OCI-M2 (cell line): ENCODE measurements around the gene GPR6.
A peak's percentile ranks its signal among the peaks of the same experiment; 100 is the strongest.

Experiments
- DNase-seq: peaks from one replicate; lab custom pipeline; 2025; ENCODE audit not compliant: unreplicated experiment; lab: John Stamatoyannopoulos, UW

GPR6 gene, protein sequence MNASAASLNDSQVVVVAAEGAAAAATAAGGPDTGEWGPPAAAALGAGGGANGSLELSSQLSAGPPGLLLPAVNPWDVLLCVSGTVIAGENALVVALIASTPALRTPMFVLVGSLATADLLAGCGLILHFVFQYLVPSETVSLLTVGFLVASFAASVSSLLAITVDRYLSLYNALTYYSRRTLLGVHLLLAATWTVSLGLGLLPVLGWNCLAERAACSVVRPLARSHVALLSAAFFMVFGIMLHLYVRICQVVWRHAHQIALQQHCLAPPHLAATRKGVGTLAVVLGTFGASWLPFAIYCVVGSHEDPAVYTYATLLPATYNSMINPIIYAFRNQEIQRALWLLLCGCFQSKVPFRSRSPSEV

DNA sequence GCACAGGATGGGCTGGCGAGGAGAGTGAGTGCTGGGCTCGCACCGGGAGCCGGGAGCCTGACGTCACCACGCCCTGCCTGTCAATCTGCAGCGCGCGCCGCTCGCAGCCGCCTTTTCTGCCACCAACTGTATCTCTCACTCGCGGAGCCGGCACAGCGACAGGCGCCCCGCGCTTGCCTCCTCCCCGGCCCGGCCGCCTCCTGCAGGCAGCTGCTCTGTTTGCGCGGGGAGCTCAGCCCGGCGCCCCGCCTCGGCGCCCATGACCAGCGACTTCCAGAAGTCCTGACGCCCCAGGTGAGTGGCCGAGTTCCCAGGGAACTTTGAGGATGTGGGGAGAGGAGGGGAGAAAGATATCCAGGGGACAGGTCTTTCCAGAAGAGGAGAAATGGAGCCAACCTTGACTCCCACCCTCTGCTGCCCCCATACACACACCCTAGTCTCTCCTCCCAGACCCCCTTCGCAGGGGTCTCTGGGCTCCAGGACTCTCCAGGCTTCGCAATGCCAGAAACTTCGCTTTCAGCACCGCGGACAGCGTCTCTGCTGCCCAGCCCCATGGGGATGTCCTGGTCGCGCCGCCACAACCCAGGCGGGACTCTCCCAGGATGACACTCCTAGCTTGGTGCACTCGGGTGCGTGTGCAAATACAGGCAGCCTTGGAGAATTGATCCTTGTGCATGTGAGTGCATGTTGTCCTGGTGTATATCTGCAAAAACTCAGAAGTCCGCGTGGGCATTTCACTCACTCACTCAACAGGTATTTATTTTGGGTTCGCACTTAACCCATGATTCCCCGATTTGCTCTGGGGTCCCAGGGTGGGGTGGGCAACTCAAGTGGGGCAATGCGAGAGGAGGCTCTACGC is at the start of gene GPR6:
Gene GPR6, plus strand, starts transcription at position 138 of the 859 bp plus-strand sequence. CDS start 802 bp downstream, outside the sequence.
- peak; percentile 68 for DNase-seq

DNA sequence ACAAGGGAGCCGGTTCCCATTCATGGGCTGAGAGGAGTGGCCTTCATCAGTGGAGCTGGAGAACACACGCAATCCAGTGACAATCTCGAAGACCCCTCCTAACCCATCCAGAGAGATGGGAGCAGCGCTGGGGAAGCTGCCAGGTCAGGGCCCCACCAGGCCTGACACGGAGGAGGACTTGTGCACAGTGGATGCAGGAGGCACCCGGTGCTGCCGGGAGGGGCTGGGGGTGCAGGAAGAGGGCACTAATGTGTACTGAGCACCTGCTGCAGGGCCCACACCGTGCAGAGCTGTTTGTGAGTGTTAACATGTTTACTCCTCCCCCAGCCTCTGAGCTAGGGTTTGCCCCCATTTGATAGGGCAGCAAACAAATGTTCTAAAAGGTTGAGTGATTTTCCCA is 43.8 kb upstream of the GPR6 start:
- DNase-seq = no peak

DNA sequence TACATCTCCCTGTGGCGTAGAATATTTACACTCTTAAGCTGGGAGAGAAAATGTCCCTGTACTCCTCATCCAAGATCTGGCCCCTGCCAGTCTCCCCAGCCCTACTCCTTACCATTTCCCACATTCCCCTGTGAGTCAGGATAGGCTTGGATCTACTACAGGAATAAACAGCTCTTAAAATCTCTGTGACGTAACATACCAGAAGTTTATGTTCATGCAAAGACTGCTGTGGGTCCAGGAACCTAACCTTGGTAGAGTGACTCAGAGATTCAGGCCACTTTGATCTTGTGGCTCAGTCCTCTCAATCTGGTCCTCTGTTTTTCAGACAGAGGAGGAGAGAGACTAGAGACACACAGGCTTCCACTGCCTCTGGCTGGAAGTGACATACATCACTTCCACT is 38.5 kb upstream of the GPR6 start:
- DNase-seq = no peak

DNA sequence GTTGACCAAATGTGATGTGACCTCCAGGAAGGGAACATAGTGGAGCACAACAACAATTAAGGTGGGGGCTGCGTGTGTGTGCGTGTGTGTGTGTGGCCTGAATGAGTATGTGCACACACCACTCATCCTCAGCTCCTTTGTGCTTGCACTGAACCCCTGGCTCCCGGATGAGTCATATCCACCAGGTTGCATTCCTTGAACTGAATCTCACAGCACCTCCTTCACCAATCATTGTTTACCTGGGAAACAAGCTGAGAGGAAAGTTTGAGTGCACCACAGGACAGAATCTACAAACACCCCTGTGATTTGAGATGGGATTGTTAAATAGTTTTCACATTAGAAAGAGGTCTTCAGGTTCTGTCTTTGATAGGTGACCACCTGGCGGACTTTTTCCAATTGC is 33.7 kb upstream of the GPR6 start:
- DNase-seq = no peak

DNA sequence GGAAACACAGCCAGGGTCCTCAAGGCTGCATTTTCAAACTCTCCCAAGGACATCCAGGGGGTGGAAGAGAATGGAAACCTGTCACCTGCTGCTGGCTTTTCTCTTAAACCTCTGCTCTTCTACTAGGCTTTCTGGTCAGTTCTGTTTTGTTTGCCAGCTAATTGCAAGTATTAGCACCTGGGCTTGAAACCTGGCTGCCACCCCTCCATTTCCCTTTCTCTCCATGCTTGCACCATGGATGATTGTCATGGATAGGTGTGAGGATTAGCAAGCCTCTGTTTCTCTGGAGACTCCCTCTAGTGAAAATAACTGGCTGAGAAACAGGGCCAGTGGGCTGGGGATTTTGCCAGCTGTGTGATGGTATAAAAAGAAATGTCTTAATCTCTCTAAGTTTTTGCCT is 33.0 kb upstream of the GPR6 start:
- no peak for DNase-seq

DNA sequence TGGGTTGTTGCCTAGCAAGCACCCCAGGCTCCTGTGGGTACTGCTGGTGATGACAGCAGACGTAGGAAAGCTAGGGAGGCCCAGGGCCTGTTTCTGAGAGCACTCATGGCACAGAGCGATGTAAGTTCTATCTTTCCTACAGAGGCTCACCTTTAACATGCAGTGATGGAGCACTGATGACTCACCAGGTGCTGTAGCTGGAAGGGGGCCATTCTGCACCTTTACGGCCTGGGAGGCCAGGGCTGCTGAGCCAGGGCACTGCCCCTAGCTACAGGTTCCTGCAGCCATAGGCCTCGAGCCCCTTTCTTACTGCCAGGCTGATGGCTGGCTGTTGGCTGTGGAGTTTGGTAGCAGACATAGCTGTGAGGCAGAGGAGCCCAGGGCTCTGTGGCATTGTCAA is 31.1 kb upstream of the GPR6 start:
- no peak for DNase-seq

DNA sequence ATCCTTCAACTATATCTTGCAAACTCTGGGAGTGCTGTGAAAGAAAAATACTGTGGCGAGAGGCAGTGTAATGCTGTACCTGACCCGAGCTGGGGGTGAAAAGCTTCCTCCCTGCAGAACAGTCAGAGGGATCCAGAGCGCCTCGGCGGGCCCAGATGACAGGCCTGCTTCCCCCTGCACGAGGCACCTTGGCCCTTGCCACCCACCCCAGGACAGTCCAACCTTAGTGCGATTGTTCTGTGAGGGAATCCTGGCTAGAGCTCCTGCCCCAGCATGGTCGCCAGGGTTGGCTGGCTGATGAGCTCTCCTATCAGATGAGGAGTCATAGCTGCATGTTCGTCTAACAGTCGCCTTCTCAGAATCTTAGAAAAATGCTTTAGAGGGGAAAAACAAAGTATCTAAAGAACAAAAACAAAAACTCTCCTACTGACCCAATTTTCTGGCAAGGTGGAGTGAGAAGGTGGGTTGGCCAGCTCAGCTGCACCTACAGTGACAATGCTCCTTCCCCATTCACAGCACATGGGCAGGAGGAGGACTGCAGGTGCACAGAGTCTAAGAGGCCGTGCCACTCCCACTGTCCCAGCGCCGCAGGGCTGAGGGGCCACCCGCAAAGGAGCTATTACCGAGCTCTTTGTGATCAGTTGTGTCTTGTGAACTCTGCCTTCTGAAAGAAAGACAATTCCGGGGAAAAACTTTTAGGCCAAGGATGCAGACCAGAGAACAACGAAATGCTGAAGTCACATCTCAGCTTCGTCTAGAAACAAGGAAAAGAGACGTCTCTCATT is 28.6 kb upstream of the GPR6 start:
- no peak for DNase-seq

DNA sequence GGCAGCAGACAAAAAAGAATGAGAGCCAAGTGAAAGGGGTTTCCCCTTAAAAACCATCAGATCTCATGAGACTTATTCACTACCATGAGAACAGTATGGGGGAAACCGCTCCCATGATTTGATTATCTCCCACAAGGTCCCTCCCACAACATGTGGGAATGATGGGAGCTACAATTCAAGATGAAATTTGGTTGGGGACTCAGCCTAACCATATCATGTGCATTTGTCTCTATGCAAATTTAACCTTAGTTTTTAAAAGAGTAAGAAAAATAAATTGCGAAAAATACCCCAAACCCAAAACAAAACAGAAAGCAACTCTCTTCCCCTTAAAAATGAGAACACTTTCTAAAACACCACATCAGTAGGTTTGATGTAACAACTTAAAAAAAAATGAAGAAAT is 22.6 kb upstream of the GPR6 start:
- DNase-seq = no peak

DNA sequence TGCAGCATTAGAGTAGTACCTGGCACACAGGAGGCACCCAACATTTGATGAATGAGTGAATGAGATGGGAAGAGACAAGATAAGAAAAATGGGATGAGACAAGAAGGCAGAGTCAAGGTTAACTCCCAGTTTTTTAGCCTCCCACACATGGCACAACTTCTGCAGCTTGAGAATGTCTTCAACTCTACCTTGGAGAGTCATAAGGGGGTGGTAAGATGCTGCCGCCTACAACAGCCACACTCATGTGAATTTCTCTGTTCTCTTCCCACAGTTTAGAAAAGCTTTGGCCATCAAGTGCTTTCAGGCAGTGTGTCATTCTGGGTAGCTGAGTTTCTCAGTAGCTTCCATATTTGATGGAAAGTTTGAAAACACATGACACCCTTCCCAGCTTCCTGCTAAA is 19.5 kb upstream of the GPR6 start:
- no peak for DNase-seq

DNA sequence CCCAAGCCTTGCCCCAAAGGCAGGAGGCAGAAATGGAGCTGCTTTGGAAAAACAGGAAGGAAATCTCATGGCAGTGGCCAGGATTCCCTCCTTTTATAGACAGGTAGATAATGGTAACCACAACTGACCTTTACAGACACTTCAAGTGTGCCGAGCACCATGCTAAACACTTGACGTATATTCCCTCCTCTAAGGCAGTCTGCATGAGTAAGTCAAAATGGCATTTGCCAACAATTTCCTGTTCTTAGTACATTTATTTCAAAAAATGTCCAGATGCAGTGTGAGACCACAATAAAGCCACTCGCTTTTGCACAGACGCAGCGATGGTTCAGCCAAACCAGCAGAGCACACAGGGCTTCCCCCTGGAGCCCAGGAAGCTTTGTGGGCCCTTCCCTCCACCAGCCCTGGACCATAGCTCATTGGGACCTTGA is 16.5 kb upstream of the GPR6 start:
- no peak for DNase-seq

DNA sequence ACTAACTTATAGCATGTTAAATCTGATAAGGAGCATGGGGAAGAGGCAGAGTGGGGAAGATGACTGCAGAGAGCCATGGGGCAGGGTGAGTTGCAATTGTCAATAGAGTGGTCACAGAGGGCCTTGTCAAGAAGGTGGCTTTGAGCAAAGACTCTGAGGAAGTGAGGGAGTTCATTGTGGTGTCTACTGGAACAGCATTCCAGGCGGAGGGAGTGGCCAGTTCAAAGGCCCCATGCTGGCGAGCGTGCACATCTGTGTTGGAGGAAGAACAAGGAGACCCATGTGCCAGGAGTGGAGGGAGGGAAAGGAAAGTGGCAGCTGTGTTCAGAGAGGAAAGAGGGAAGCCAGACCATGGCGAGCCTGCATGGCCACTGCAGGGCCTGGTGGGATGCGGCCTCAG is 15.8 kb upstream of the GPR6 start:
- DNase-seq = no peak

DNA sequence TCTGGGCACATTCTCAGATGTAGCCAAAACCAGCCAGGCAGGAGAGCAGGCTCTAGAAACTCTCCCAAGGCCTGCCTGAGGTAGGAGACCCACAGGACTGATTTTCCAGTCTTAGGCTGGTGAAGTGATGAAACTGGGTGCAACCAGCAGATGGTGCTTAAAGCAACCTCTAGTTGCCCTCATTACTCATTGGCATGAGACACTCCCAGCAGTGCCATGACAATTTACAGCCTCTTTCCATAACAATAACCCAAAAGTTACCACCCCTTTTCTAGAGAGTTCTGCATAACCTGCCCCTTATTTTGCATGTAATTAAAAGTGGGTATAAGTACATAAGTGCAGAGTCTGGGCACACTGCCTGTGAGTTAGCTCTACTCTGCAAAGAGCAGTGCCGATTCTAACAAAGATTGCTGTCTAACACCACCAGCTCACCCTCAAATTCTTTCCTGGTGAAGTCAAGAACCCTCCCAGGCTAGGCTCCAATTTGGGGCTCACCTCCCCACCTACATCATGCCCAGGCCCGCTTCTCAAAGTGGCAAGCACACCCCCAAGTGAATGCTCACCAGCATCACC is 14.4 kb upstream of the GPR6 start:
- DNase-seq = no peak

DNA sequence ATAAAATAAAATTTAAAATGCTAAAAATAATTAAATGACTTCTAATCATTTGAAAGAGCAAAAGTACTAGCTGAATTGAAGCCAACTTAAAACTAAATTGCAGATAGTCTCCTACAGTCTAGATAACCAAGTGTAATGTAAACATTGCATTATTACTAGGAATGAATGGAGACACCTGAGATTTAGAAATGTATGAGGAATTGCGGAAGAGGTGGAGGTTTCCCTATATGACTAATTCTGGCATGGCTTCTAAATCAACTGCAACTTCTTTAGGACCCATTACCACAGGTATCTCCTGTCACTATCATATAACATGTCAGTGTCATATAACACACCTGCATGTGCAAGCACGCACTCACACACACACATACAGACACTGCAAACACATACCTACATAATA is 13.2 kb upstream of the GPR6 start:
- DNase-seq = no peak

DNA sequence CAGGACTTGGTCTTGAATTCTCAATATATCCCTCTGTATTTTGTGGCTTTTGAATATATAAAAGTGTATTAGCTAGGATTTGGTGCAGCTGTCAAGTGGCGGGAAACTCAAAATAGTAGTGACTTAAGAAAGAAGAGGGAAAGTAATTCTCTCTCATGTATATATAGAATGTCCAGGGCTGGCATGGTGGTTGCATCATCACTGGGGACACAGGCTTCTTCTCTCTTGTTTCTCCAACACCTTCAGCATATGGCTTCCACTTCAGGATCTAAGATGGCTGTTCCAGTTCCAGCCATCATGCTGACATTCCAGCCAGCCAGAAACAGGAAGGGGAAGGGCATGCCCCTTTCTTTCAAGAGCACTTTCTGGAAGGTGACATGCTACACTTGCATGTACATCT is 11.8 kb upstream of the GPR6 start:
- no peak for DNase-seq

DNA sequence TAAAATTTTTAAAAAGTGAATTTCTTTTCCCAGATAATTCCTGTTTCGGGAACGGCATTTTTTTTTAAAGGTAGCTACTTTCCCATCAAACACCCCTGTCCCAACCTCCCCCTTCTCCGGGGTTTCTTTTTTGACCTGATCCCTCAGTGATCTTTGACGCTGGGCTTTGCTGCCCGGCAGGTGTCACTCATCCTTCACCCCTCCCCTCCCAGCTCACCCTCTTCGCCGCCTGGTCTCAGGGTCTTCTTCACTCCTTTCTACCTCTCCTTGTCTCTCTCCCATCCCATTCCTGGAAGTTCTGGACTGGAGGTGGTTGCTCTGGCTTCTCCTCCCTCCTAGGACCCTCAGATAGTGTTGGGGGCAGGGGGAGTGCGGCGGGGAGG is 329 bp upstream of the GPR6 start:
- no peak for DNase-seq

DNA sequence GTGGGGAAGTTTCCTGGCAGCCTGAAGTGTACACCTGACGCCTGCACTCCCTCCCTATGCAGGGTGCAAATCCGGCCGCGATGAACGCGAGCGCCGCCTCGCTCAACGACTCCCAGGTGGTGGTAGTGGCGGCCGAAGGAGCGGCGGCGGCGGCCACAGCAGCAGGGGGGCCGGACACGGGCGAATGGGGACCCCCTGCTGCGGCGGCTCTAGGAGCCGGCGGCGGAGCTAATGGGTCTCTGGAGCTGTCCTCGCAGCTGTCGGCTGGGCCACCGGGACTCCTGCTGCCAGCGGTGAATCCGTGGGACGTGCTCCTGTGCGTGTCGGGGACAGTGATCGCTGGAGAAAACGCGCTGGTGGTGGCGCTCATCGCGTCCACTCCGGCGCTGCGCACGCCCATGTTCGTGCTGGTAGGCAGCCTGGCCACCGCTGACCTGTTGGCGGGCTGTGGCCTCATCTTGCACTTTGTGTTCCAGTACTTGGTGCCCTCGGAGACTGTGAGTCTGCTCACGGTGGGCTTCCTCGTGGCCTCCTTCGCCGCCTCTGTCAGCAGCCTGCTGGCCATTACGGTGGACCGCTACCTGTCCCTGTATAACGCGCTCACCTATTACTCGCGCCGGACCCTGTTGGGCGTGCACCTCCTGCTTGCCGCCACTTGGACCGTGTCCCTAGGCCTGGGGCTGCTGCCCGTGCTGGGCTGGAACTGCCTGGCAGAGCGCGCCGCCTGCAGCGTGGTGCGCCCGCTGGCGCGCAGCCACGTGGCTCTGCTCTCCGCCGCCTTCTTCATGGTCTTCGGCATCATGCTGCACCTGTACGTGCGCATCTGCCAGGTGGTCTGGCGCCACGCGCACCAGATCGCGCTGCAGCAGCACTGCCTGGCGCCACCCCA is 1.2 kb downstream of the GPR6 start:
- no peak for DNase-seq

DNA sequence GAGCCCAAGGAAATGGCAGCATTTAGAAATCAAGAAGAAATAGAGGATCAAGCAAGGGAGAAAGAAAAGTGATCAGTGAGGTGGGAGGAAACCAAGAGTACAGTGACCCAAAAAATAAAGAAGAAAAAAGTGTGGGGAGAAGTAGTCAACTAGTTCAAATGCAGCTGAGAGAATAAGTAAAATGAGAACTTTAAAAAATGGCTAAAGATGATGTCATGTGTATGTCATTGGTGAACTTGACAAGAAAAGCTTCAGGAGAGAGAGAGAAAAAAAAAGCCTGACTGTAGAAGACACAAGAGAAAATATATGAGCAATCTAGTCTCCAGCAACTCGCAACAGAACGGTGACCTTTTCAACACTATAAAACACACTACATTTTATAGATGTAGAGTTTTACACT is 6.3 kb downstream of the GPR6 start:
- DNase-seq = no peak

DNA sequence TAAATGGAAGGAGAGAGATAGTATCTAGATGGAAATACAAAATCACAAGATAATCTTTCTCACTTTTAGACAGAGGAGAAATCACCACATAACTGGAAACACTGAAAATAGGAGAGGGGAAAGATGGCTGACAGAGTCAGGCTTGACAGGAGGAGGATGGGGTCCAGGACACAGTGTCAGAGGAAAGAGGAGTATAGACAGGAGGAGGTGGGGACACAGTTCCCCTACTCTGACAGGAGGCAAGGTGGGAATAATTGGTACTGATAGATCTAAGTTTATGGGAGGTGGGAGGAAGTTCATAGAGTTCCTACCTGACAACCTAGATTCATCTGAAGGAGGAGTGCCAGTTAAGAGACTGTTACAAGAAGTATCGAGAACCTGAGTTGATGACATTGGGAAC is 9.1 kb downstream of the GPR6 start:
- no peak for DNase-seq

DNA sequence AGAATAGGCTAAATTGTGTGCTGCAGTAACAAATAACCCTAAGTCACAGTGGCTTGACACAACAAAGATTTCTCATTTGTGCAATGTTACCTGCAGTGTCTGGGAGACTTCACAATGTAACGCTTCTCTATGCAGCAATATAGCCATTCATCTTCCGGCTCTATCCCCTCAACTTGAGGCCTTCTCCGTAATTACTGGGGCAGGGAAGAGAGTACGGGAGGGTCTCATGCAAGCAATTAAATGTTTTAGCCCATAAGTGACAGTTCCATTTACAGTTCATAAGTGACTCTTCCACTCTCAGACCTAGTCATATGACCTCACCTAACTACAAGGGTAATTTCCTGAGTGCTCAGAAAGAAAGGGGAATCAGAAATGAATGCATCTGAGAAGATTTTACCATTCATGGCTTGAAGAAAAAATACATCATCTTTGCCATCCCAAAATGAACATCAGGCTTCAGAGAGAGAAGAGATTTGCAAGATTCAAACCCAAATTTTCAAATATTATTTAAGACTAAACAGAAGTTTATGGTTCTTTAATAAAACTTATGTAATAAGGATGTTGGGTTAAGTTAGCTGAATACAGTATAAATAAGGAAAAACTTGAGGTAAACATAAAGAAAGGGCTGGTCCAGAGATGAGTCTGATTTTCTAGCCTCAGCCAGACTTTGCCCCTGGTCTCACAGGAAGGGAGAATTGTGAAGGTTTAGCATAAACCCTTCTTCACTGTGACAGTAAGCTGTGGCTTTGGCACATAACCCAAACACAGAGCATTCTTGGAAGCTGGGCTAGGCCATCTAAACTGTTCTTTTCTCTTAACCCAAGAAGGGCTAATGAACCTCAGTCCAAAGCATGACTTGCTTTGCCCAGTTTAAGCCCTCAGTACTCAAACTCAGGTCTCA is 13.3 kb downstream of the GPR6 start:
- no peak for DNase-seq
